Central memory CD8-positive, alpha-beta T cell (primary cell): Measurements from ENCODE around the gene ZDHHC6.

Source experiments
- ATAC-seq: fragments of 150-1000 bp; cut with Tn5 transposase; replicated peaks from 2 replicates; pipeline ENCODE4 v1.10.0; 2022; ENCODE audit warnings: mild to moderate bottlenecking, moderate FRiP score, moderate number of reproducible peaks; ENCODE audit not compliant: poor library complexity, severe bottlenecking; ENCODE audit errors: extremely low read depth
- DNase-seq, 2 donors: peaks; one replicate each; pipeline ENCODE4 v3.0.0; 2021; ENCODE audit warnings: low spot score in 2 of 2
- H3K27ac Mint-ChIP-seq: one replicate; pipeline ENCODE4 v1.8.0; 2022; ENCODE audit warnings: low read depth, mild to moderate bottlenecking, moderate library complexity, mixed read lengths
- H3K27me3 Mint-ChIP-seq: one replicate; pipeline ENCODE4 v1.8.0; 2022; ENCODE audit warnings: mixed read lengths
- H3K36me3 Mint-ChIP-seq: one replicate; pipeline ENCODE4 v1.8.0; 2022; ENCODE audit warnings: mild to moderate bottlenecking, moderate library complexity, mixed read lengths; ENCODE audit not compliant: insufficient read depth
- H3K4me1 Mint-ChIP-seq: one replicate; pipeline ENCODE4 v1.8.0; 2022; ENCODE audit warnings: mixed read lengths
- H3K4me3 Mint-ChIP-seq: one replicate; pipeline ENCODE4 v1.8.0; 2022; ENCODE audit warnings: mild to moderate bottlenecking, moderate library complexity, mixed read lengths
- H3K9me3 Mint-ChIP-seq: one replicate; pipeline ENCODE4 v1.8.0; 2022; ENCODE audit warnings: mixed read lengths

ZDHHC6 gene, protein sequence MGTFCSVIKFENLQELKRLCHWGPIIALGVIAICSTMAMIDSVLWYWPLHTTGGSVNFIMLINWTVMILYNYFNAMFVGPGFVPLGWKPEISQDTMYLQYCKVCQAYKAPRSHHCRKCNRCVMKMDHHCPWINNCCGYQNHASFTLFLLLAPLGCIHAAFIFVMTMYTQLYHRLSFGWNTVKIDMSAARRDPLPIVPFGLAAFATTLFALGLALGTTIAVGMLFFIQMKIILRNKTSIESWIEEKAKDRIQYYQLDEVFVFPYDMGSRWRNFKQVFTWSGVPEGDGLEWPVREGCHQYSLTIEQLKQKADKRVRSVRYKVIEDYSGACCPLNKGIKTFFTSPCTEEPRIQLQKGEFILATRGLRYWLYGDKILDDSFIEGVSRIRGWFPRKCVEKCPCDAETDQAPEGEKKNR

DNA sequence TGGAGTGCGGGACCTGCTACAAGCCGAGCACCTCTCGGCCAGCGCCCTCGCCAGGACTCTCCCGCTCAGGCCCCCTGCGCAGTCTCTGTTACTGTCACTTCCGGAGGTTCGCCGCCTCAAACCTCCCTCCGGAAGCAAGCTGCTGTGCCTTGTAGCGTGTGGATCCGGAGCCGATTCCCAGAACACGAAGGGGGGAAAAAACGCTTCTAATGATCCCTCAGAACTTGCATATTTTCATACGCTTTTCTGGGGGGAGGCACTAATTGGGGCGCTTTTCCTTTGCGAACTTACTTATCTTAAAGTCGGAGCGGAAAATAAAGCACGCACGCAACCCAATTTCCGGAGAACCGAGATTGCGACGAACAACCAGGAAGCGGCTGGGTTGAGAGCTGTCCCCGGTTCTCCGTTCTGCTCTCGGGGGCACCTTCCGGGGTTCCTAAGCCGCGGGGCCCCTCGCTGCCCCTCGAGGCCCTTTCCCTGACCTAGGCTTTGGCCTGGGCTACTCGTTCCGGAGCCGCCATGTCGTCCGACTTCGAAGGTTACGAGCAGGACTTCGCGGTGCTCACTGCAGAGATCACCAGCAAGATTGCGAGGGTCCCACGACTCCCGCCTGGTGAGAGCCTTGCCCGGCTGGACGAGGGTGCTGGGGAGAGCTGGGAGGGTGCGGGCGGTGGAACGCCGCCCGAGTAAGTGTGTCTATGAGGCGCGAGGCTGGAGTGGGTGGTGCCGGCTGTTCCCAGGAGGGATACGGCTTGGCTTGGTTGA is at the start of gene ZDHHC6, which contains the start of gene VTI1A:
ZDHHC6 (minus strand) TSS at position 60 of the 765 bp plus-strand sequence. CDS start 1,478 bp downstream, outside the sequence.
VTI1A (plus strand) TSS at position 361 of the 765 bp plus-strand sequence; CDS start at position 520, 159 bp downstream.
- no peaks in the 10 kb centered on the region for H3K9me3 Mint-ChIP-seq
- DNase-seq (peak; percentile 75 to 77), ATAC-seq (peak; percentile 91)
- H3K27ac Mint-ChIP-seq, result peak within 1 kb of the TSS; percentile 93
- H3K36me3 Mint-ChIP-seq, result peaks cover 25% of the 10 kb centered on the region
- H3K4me1 Mint-ChIP-seq, result peaks cover 44% of the 10 kb centered on the region
- H3K4me3 Mint-ChIP-seq, result peak within 1 kb of the TSS; percentile 90
- no peaks in the 10 kb centered on the region for H3K27me3 Mint-ChIP-seq

DNA sequence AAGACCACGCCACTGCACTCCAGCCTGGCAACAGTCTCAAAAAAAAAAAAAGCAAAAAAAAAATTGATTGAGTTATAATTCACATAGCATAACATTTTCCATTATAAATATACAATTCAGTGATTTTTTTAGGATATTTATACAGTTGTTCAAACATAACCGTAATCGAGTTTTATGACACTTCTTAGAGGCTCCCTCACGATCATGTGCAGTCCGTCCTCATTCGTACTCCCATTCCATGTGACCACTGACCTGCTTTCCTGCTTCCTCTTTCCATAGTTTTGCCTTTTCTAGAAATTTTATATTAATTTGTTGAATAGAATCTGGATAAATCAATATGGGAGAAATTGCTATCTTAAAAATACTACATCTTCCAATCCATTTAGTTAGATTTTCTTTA is 46.0 kb upstream of the ZDHHC6 start:
- H3K9me3 Mint-ChIP-seq, result no peaks in the 10 kb centered on the region
- peaks cover 9% of the 10 kb centered on the region for H3K4me1 Mint-ChIP-seq
- no peaks in the 10 kb centered on the region for H3K36me3 Mint-ChIP-seq
- no peaks in the 10 kb centered on the region for H3K27me3 Mint-ChIP-seq
- no peak for ATAC-seq
- no peak overlapping the region for H3K27ac Mint-ChIP-seq
- H3K4me3 Mint-ChIP-seq, result no peak overlapping the region
- no peak for DNase-seq

DNA sequence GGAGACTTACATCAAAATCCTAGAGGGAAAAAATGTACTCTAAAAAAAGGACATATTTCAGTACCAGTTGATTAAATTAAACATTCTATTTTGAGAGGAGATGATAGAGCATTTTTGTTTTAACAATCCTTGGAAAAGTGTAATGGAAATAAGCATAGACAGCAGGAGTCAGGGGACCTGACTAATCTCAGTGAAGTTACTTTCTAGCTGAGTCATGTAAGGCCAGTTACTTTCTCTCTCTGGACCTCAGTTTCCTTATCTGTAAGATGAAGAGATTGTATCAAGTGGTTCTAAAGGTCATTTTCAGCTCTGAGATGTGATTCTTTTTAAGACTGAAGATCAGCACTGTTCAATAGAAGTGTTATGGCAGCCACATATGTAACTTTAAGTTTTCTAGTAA is 44.4 kb upstream of the ZDHHC6 start:
- no peak for ATAC-seq
- Mint-ChIP-seq H3K27me3 (no peaks in the 10 kb centered on the region), H3K4me3 (no peak overlapping the region), H3K4me1 (peaks cover 17% of the 10 kb centered on the region), H3K36me3 (no peaks in the 10 kb centered on the region), H3K9me3 (no peaks in the 10 kb centered on the region), H3K27ac (no peak overlapping the region)
- no peak for DNase-seq

DNA sequence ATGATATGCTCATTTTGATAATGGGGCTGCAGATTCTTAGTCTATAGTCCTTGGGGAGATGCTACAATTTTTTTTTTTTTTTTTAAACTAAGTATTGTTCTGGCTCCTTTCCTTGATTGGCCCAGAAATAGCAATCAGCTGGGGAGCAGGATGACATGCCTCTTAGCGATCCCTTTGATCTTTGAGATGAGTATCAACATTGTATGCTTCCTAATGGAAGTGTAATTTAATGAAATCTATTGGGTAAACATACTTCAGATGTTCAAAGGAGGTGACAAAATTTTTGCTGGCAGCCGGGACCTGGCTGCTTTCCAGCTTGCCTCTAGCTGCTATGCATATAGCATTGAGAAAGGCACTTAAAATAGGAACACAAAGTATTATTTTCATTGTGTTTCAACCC is 43.8 kb upstream of the ZDHHC6 start:
- Mint-ChIP-seq H3K36me3 (no peaks in the 10 kb centered on the region), H3K27ac (no peak overlapping the region), H3K9me3 (no peaks in the 10 kb centered on the region), H3K4me1 (peaks cover 17% of the 10 kb centered on the region), H3K4me3 (no peak overlapping the region), H3K27me3 (no peaks in the 10 kb centered on the region)
- DNase-seq (no peak), ATAC-seq (no peak)

DNA sequence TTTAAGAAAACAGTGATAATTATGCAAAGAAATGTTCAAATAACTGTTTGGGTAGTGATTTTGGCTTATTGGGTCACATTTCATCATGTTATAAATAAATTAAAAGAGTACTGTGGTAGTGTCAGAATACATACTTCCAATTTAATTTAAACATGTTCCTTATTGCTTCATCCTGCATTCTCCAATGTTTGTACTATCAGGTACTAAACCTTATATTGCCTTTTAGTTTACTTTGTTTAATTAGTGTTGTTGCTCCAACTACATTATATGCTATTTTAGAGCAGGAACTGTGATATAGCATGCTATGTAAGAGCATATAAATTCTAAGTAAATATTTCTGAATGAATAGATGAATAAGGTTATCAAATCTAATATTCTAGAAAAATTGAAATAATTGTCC is 41.2 kb upstream of the ZDHHC6 start:
- DNase-seq (no peak), ATAC-seq (no peak)
- Mint-ChIP-seq H3K27me3 (no peaks in the 10 kb centered on the region), H3K4me1 (peaks cover 13% of the 10 kb centered on the region), H3K27ac (no peak overlapping the region), H3K9me3 (no peaks in the 10 kb centered on the region), H3K4me3 (no peak overlapping the region), H3K36me3 (no peaks in the 10 kb centered on the region)

DNA sequence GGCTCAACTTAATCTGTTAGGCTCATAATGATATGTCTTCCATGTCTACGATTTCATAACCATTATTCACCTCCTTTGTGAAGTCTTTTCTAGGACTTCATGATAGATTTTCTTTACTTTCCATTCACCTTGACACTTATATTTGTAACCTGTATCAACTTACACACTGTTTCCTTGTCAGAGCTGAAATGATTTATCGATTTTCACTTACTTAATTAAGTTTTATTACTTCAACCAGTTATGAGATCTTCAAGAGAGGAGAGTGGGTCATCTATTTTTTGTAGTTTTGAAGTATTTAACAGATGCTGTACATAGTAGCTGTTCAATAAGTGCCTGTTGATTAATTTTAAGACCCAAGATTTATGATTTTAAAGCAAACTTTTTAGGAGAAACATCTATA is 37.7 kb upstream of the ZDHHC6 start:
- Mint-ChIP-seq H3K4me1 (peaks cover 15% of the 10 kb centered on the region), H3K27me3 (no peaks in the 10 kb centered on the region), H3K36me3 (no peaks in the 10 kb centered on the region), H3K9me3 (no peaks in the 10 kb centered on the region), H3K27ac (no peak overlapping the region), H3K4me3 (no peak overlapping the region)
- ATAC-seq (no peak), DNase-seq (no peak)

DNA sequence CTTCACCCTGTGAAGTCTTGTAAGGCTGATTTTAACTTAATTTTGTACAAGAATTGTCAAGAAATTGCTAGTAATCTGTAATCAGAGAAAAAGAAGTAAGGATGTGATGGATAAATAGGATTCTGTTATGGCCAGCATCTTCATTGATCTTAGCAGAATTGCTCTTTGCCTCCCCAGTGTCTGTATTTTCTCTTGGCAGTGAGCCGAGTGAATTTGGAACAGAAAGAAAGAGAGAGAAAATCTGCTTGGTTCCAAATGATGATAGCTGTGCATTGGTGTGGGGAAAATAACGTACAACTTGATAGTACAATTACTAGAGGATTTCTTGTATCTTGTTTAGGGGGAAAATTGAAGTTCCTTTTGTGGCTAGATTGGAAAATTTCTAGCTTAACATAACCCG is 34.9 kb upstream of the ZDHHC6 start:
- Mint-ChIP-seq H3K27ac (no peak overlapping the region), H3K4me3 (no peak overlapping the region)

DNA sequence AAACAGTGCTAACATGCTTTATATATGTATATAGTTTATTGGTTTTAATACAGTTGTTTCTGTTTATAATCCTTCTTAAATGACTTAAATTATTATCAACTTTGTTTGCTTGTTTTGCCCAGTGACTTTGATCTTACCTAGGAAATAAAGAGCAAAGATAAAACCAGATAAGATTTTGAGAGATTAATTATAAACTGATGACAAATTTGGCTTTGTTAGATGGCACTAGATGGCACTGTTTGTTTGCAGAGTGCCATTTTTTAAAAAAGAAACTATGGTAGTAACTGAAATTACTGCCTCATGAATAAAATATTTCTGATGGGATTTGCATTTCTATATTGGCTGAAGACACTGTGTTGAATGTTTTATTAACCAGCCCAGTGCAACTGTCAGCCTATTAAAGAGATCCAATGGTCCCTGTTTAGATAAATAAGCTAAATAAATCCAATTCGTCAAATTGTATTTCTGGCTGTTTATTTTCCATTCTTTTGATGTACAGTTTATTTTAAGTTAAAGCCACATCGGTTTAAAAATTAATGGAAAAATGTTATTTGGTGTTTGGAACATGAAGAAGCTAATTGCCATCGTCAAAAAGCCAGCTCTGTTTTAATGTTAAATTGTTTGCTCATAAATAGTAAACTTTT is 29.0 kb upstream of the ZDHHC6 start:
- Mint-ChIP-seq H3K27me3 (no peaks in the 10 kb centered on the region), H3K4me3 (no peak overlapping the region), H3K9me3 (no peaks in the 10 kb centered on the region), H3K4me1 (peaks cover 12% of the 10 kb centered on the region), H3K36me3 (peaks cover 7% of the 10 kb centered on the region), H3K27ac (no peak overlapping the region)
- ATAC-seq (no peak), DNase-seq (no peak)

More for the DNA sequence above, 34.9 kb upstream of the ZDHHC6 start:
- Mint-ChIP-seq H3K9me3 (no peaks in the 10 kb centered on the region), H3K27me3 (no peaks in the 10 kb centered on the region), H3K36me3 (peaks cover 2% of the 10 kb centered on the region), H3K4me1 (peaks cover 6% of the 10 kb centered on the region)
- DNase-seq (no peak), ATAC-seq (no peak)

DNA sequence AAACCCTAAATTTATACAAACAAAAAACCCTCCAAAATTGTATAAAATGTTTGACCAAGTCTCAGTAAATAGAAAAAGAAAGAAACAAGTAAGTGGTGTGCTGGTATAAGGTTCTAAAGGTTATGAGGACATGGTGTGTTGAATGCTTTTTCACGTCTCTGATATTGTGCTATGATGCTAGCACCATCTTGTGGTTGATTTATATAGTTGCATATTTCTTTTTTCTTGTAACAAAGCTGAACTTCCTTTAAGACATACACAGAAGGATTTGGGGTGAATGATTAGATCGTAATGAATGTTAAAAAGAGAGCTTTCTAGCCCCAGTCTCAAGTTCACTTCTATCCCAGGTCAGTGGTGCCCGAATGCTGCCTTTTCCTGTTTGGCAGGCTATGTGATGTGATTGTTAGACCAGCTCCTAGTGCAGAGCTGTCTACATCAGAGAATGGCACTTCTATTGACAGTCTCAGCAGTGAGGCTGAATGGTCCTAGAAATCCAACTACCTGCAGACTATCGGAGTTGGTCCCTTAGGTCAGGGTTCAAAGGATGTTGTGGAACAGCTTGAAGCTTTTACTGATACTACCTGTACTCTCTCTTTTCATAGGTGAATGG is 25.3 kb upstream of the ZDHHC6 start:
- H3K4me3 Mint-ChIP-seq, result no peak overlapping the region
- peak; percentile 32 for ATAC-seq
- peaks cover 10% of the 10 kb centered on the region for H3K4me1 Mint-ChIP-seq
- H3K9me3 Mint-ChIP-seq, result no peaks in the 10 kb centered on the region
- H3K27me3 Mint-ChIP-seq, result no peaks in the 10 kb centered on the region
- H3K27ac Mint-ChIP-seq, result peak overlapping the region; percentile 10
- peaks cover 6% of the 10 kb centered on the region for H3K36me3 Mint-ChIP-seq
- DNase-seq, result no peak

DNA sequence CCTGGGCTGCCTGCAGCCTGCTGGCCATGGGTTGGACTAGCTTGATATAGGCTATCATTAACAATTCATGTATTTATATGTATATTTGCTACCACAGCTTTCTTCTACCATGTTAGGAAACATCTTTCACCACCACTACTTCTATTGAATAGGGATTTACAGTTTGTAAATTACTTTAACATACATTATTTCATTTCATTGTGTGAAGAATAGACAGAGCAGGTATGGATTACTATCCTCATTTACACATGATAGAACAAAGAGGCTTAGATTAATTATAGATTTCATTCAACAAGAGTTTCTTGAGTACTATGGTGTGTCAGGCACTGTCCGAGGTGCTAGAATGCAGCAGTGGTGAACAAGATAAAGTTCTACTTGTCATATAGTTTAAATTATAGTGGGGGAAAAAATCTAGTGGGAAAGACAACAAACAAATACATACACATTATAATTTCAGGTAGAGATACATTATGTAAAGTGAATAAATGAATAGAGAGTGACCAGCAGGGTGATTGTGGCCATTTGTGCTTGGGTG is 20.9 kb upstream of the ZDHHC6 start:
- DNase-seq, result no peak
- ATAC-seq, result no peak
- Mint-ChIP-seq H3K27ac (no peak overlapping the region), H3K4me3 (no peak overlapping the region), H3K36me3 (peaks cover 20% of the 10 kb centered on the region), H3K27me3 (no peaks in the 10 kb centered on the region), H3K4me1 (peaks cover 10% of the 10 kb centered on the region), H3K9me3 (no peaks in the 10 kb centered on the region)

DNA sequence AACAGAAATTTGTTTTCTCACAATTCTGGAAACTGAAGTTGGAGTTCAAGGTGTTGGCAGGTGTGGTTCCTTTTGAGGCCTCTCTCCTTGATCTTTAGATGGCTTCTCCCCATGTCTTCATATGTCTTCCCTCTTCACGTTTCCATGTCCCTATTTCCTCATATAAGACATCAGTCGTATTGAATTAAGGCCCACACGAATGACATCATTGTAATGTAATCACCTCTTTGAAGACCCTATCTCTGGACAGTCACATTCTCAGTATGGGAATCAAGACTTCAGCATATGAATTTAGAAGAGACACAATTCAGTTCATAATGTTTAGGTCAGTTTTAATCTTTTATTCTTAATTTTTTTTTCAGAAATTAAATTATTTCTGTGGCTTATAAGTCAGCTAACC is 20.1 kb upstream of the ZDHHC6 start:
- ATAC-seq (no peak), DNase-seq (no peak)
- no peaks in the 10 kb centered on the region for H3K9me3 Mint-ChIP-seq
- H3K27ac Mint-ChIP-seq, result no peak overlapping the region
- no peaks in the 10 kb centered on the region for H3K27me3 Mint-ChIP-seq
- peaks cover 6% of the 10 kb centered on the region for H3K4me1 Mint-ChIP-seq
- H3K36me3 Mint-ChIP-seq, result peaks cover 21% of the 10 kb centered on the region
- H3K4me3 Mint-ChIP-seq, result no peak overlapping the region

DNA sequence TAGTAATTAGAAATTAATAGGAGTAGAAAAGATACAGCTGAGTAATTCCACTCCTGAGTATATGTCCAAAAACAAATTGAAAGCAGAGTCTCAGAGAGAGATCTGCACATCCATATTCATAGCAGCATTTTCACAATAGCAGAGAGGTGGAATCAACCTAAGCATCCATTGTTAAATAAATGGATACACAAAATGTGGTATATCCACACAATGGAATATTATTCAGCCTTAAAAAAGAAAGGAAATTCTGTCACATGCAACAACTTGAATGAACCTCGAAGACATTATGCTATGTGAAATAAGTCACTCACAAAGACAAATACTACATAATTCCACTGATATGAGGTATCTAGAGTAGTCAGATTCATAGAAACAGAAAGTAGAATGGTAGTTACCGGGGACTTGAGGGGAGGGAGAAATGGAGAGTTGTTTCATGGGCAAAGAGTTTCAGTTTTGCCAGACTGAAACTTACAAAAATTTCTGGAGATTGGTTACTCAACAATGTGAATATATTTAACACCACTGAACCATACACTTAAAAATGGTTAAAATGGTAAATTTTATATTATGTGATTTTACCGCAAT is 18.7 kb upstream of the ZDHHC6 start:
- ATAC-seq (no peak), DNase-seq (no peak)
- H3K4me1 Mint-ChIP-seq, result peaks cover 4% of the 10 kb centered on the region
- peaks cover 25% of the 10 kb centered on the region for H3K36me3 Mint-ChIP-seq
- H3K27ac Mint-ChIP-seq, result no peak overlapping the region
- no peaks in the 10 kb centered on the region for H3K9me3 Mint-ChIP-seq
- no peak overlapping the region for H3K4me3 Mint-ChIP-seq
- H3K27me3 Mint-ChIP-seq, result no peaks in the 10 kb centered on the region
